GM12878 (cell line): Measurements from ENCODE around the gene UBAP1L. TPM values are rescaled to one million over a fixed set of nuclear protein-coding genes. Genes with fewer than 3 reads are reported as not detected.

ENCODE experiments used
- ATAC-seq: fragments of 200-7000 bp; cut with Tn5 transposase; 3 replicates; pipeline ENCODE4 v1.9.1; 2020; ENCODE audit warnings: mild to moderate bottlenecking, moderate library complexity
- BruUV-seq: library from RNA; stranded (reverse); fragments of 400-500 nt; replicated peaks from 2 replicates; lab custom pipeline; 2021; lab: Mats Ljungman, UMichigan
- CTCF ChIA-PET: fragments of 300-600 bp; sonication (Branson Sonifier 250); formaldehyde crosslinking; extraction: SDS; loops from one replicate; lab custom pipeline; 2021; ENCODE audit warnings: inconsistent platforms; lab: Yijun Ruan, JAX
- POLR2A ChIA-PET: fragments of 350-600 bp; formaldehyde crosslinking; extraction: SDS; loops from one replicate; lab custom pipeline; 2021; ENCODE audit warnings: inconsistent platforms; lab: Charles Lee
- RAD21 ChIA-PET: fragments of 300-600 bp; sonication (Branson Sonifier 250); formaldehyde crosslinking; loops from one replicate; lab custom pipeline; 2023; ENCODE audit warnings: antibody characterized with exemption; ENCODE audit not compliant: unreplicated experiment; lab: Charles Lee
- SMC1A ChIA-PET: fragments of 300-600 bp; sonication (Branson Sonifier 250); formaldehyde crosslinking; loops from one replicate; lab custom pipeline; 2023; ENCODE audit not compliant: unreplicated experiment, uncharacterized antibody; lab: Charles Lee
- DNase-seq: peaks from one replicate; pipeline ENCODE4 v3.0.0-alpha.2; 2011; ENCODE audit warnings: low read depth, low spot score
- FAIRE-seq: peaks from 3 replicates; lab custom pipeline; 2011; peaks lifted over from hg19 to GRCh38; lab: Jason Lieb, UNC
- H2AFZ ChIP-seq: 2 replicates; pipeline ENCODE4 v1.6.0; 2011; ENCODE audit warnings: low read depth, low read length, control low read depth; ENCODE audit not compliant: control insufficient read depth
- H3K27ac ChIP-seq: 2 replicates; pipeline ENCODE4 v1.5.1; 2011; ENCODE audit warnings: control low read depth; ENCODE audit not compliant: control insufficient read depth, insufficient read depth
- H3K27me3 ChIP-seq, 2 experiments: replicated peaks in 1 of 2; 2 replicates each; pipeline versions ENCODE4 v1.6.0 to v1.6.1; 2011; ENCODE audit warnings: low read length in 1 of 2; ENCODE audit not compliant: control insufficient read depth in 2 of 2, insufficient read depth in 2 of 2
- H3K36me3 ChIP-seq, 2 experiments: 2 replicates each; pipeline ENCODE4 v1.5.1; 2011; ENCODE audit warnings: low read length in 1 of 2; ENCODE audit not compliant: control insufficient read depth in 2 of 2, insufficient read depth in 2 of 2
- H3K4me1 ChIP-seq: 2 replicates; pipeline ENCODE4 v1.6.1; 2011; ENCODE audit warnings: mild to moderate bottlenecking, low read length, moderate library complexity, mixed read lengths; ENCODE audit not compliant: control insufficient read depth, insufficient read depth
- H3K4me2 ChIP-seq: 2 replicates; pipeline ENCODE4 v1.6.0; 2011; ENCODE audit warnings: control low read depth; ENCODE audit not compliant: control insufficient read depth, insufficient read depth
- H3K4me3 ChIP-seq: fragments of 200-600 bp; sonication (generic); 2 replicates; pipeline ENCODE4 v1.5.1; 2016
- H3K79me2 ChIP-seq: 2 replicates; pipeline ENCODE4 v1.6.0; 2011; ENCODE audit warnings: low read length; ENCODE audit not compliant: control insufficient read depth, insufficient read depth
- H3K9ac ChIP-seq: 2 replicates; pipeline ENCODE4 v1.8.0; 2011; ENCODE audit warnings: low read length, control low read depth, mixed read lengths; ENCODE audit not compliant: control insufficient read depth, insufficient read depth
- H3K9me3 ChIP-seq: replicated peaks from 3 replicates; pipeline ENCODE4 v1.5.1; 2011; ENCODE audit warnings: mild to moderate bottlenecking, low read length; ENCODE audit not compliant: control insufficient read depth, insufficient read depth
- H4K20me1 ChIP-seq: 2 replicates; pipeline ENCODE4 v1.6.0; 2011; ENCODE audit not compliant: control insufficient read depth, insufficient read depth
- EED ChIP-seq: sonication (generic); IDR thresholded peaks from 2 replicates; pipeline ENCODE4 v1.6.1; 2016; ENCODE audit warnings: antibody characterized with exemption, low read depth
- EP300 ChIP-seq, 2 experiments: fragments of 150-350 bp in 1 of 2; IDR thresholded peaks; 2 replicates each; pipeline ENCODE4 v1.6.1; 2011 to 2012; ENCODE audit warnings: low read depth in 2 of 2, low read length in 2 of 2, borderline replicate concordance in 1 of 2, improper control_type of control experiment in 1 of 2, inconsistent platforms in 1 of 2; ENCODE audit not compliant: control insufficient read depth in 1 of 2
- FOS ChIP-seq: IDR thresholded peaks from 3 replicates; pipeline ENCODE4 v1.6.1; 2011; ENCODE audit warnings: borderline replicate concordance; ENCODE audit not compliant: insufficient read length; ENCODE audit errors: extremely low read depth
- IKZF1 ChIP-seq: fragments of 450-650 bp; conservative IDR thresholded peaks from 2 replicates; pipeline ENCODE4 v1.6.1; 2017; ENCODE audit warnings: antibody characterized with exemption, mild to moderate bottlenecking
- IRF3 ChIP-seq: fragments of 450-650 bp; IDR thresholded peaks from 2 replicates; pipeline ENCODE4 v1.6.1; 2014; ENCODE audit warnings: mild to moderate bottlenecking
- JUND ChIP-seq: IDR thresholded peaks from 2 replicates; pipeline ENCODE4 v1.6.1; 2012; ENCODE audit warnings: low read depth, mild to moderate bottlenecking, low read length, improper control_type of control experiment, moderate library complexity
- MYB ChIP-seq: fragments of 150-350 bp; IDR thresholded peaks from 2 replicates; pipeline ENCODE4 v1.6.1; 2014; ENCODE audit warnings: mild to moderate bottlenecking, low read depth, low read length, borderline replicate concordance
- NR2F1 ChIP-seq: fragments of 450-650 bp; conservative IDR thresholded peaks from 2 replicates; pipeline ENCODE4 v1.6.1; 2017; ENCODE audit warnings: mild to moderate bottlenecking
- NRF1 ChIP-seq: conservative IDR thresholded peaks from 2 replicates; pipeline ENCODE4 v1.6.1; 2011; ENCODE audit warnings: mild to moderate bottlenecking, low read depth, low read length, improper control_type of control experiment
- RAD51 ChIP-seq: fragments of 450-650 bp; IDR thresholded peaks from 2 replicates; pipeline ENCODE4 v1.6.1; 2016; ENCODE audit warnings: moderate library complexity, mild to moderate bottlenecking, inconsistent platforms
- SMARCA5 ChIP-seq: fragments of 450-650 bp; IDR thresholded peaks from 2 replicates; pipeline ENCODE4 v1.6.1; 2017; ENCODE audit warnings: mild to moderate bottlenecking
- SREBF2 ChIP-seq: IDR thresholded peaks from 2 replicates; pipeline ENCODE4 v1.6.1; 2012; ENCODE audit warnings: mild to moderate bottlenecking, low read length
- WGBS: methylation state at CpG from one replicate; pipeline ENCODE4 v1.1.6; 2016; ENCODE audit warnings: low lambda C conversion rate; ENCODE audit not compliant: insufficient replicate concordance, insufficient coverage; ENCODE audit errors: missing lambda C conversion rate; 5-methylcytosine and 5-hydroxymethylcytosine counted together
- in situ Hi-C: fragments of 300-500 bp; cut with MboI; formaldehyde crosslinking; loops from 9 replicates; pipeline ENCODE4 v1.14.3; 2018; ENCODE audit warnings: mixed read lengths
- intact Hi-C: fragments of 100-400 bp; cut with micrococcal nuclease; formaldehyde crosslinking; loops from one replicate; pipeline ENCODE4 v1.14.2; 2022; ENCODE audit not compliant: unreplicated experiment
- polyA plus RNA-seq, 11 experiments: library from polyadenylated mRNA; depleted of rRNA in 4 of 11; unstranded in 6 of 11; stranded (reverse) in 5 of 11; fragments of >200 nt; fragmentation: Nextera tagmentation in 4 of 11; fragmentation: Illumina TruSeq in 1 of 11; extraction: Ambion mirVana in 4 of 11; extraction: Trizol in 1 of 11; gene quantifications; 1 replicate in 1 of 11; 2 replicates in 10 of 11; pipeline versions ENCODE4 v1.2.1 to v1.2.3, GENCODE V29; 2011 to 2016; ENCODE audit warnings: inconsistent platforms in 2 of 11, missing spikeins in 2 of 11, low read depth in 1 of 11
- total RNA-seq, 4 experiments: library from RNA; depleted of rRNA in 3 of 4; stranded (reverse); fragments of >200 nt in 3 of 4; fragmentation: Illumina TruSeq in 1 of 4; extraction: Trizol in 1 of 4; gene quantifications; 2 replicates each; pipeline versions ENCODE4 v1.2.1 to v1.2.3, GENCODE V29; 2013 to 2021
- TF ChIP-seq, protein P1 (sequence below): IDR thresholded peaks from 2 replicates; pipeline ENCODE4 v1.6.1; 2012; ENCODE audit warnings: improper control_type of control experiment, low read depth, low read length; ENCODE audit not compliant: insufficient replicate concordance

UBAP1L gene
- total and polyA plus RNA-seq, 10 of the 15 experiments (the other 5 are each of a cell fraction or from before 2014, with no cell fraction given): 0.03 to 2.6 (median 1.0) TPM

DNA sequence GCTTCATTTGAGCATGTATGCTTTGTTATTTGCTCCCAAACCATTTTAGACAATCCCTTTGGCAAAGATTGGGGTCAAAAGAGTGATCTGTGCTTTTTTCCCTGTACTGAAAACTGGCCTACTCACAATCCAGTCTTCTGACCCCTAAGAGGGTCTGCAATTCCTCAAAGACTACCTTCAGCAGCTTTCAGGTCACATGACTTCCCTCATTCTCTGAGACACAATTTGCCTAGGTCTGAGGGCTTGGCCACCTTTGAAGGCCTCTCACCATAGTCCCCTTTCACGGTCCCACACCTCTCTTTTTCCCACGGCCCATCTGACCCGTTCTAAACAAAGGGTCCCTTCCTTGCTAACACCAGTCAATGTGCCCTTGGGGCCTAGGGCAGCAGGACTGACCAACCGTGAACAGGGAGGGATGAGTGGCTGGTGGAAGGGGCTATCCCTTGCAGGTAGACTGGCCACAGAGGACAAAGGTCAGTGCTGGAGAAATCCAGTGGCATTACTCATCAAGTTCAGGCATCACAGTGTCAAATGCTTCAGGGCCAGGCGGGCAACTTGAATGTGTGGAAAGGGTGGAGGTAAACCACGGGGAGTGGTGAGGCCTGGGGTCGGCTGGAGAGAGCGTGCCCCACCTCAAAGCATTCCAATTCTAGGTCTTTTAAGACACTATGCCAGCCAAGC is 58.0 kb downstream of the UBAP1L start:
- DNase-seq: no peak
- CTCF ChIA-PET: interaction anchor here (0.5 to 3.1 kb wide), 8 partner anchors 9 to 329 kb away, joined by 3 to 18 read pairs (median 4); no protein-coding TSS in a partner anchor
- no peak for FAIRE-seq
- H3K27me3 ChIP-seq: no peaks in the 10 kb centered on the region
- TF ChIP-seq SMARCA5: no peak
- TF ChIP-seq NR2F1: 0 out of 2 replicates have a peak, but pooled peaks have one; percentile 14
- TF ChIP-seq EED: no peak
- TF ChIP-seq MYB: no peak
- TF ChIP-seq JUND: no peak
- TF ChIP-seq IRF3: no peak
- TF ChIP-seq EP300 (IDR thresholded peaks at IDR 0.05; ENCODE audit: borderline replicate concordance in 1 of 2, control insufficient read depth in 1 of 2, low read depth in 2 of 2, low read length in 2 of 2): no peak
- no peak for TF ChIP-seq SREBF2
- TF ChIP-seq NRF1: no peak
- peak; percentile 25; the same call in 1 of the 2 replicates for TF ChIP-seq IKZF1
- TF ChIP-seq, protein P1, sequence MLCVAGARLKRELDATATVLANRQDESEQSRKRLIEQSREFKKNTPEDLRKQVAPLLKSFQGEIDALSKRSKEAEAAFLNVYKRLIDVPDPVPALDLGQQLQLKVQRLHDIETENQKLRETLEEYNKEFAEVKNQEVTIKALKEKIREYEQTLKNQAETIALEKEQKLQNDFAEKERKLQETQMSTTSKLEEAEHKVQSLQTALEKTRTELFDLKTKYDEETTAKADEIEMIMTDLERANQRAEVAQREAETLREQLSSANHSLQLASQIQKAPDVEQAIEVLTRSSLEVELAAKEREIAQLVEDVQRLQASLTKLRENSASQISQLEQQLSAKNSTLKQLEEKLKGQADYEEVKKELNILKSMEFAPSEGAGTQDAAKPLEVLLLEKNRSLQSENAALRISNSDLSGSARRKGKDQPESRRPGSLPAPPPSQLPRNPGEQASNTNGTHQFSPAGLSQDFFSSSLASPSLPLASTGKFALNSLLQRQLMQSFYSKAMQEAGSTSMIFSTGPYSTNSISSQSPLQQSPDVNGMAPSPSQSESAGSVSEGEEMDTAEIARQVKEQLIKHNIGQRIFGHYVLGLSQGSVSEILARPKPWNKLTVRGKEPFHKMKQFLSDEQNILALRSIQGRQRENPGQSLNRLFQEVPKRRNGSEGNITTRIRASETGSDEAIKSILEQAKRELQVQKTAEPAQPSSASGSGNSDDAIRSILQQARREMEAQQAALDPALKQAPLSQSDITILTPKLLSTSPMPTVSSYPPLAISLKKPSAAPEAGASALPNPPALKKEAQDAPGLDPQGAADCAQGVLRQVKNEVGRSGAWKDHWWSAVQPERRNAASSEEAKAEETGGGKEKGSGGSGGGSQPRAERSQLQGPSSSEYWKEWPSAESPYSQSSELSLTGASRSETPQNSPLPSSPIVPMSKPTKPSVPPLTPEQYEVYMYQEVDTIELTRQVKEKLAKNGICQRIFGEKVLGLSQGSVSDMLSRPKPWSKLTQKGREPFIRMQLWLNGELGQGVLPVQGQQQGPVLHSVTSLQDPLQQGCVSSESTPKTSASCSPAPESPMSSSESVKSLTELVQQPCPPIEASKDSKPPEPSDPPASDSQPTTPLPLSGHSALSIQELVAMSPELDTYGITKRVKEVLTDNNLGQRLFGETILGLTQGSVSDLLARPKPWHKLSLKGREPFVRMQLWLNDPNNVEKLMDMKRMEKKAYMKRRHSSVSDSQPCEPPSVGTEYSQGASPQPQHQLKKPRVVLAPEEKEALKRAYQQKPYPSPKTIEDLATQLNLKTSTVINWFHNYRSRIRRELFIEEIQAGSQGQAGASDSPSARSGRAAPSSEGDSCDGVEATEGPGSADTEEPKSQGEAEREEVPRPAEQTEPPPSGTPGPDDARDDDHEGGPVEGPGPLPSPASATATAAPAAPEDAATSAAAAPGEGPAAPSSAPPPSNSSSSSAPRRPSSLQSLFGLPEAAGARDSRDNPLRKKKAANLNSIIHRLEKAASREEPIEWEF: no peak
- no peak for TF ChIP-seq FOS
- TF ChIP-seq RAD51: peak; percentile 27; the same call in 1 of the 2 replicates
- TF ChIP-seq, all 136 proteins: peak for 3
- Histone ChIP-seq H3K36me3 (no peaks in the 10 kb centered on the region), H3K27ac (no peak overlapping the region), H3K4me3 (no peak overlapping the region), H4K20me1 (no peaks in the 10 kb centered on the region), H3K4me2 (no peak overlapping the region), H2AFZ (no peak overlapping the region), H3K9ac (no peak overlapping the region), H3K9me3 (no peaks in the 10 kb centered on the region), H3K4me1 (no peaks in the 10 kb centered on the region), H3K79me2 (no peaks in the 10 kb centered on the region)
- BruUV-seq: no TSS peak
- in situ Hi-C loops (no loop called here), intact Hi-C loops (no loop called here)
- RAD21 ChIA-PET: interaction anchor here (3.5 kb wide), 1 partner anchor 23 kb away, joined by 15 read pairs; no protein-coding TSS in a partner anchor
- POLR2A ChIA-PET: no interaction called here
- WGBS: 43% methylated on average over 8 of the region's 8 CpGs
- no peak for ATAC-seq
- SMC1A ChIA-PET: interaction anchor here (0.6 to 1.2 kb wide), 3 partner anchors 9 to 214 kb away, joined by 3 to 5 read pairs (median 3); no protein-coding TSS in a partner anchor
